CD4-positive, alpha-beta T cell treated with Interleukin-17A for 4 hours (primary cell): ENCODE results near the gene CHCHD5.

Source experiments
- DNase-seq: peaks from one replicate; pipeline ENCODE4 v3.0.0-alpha.2; 2020; ENCODE audit warnings: mixed read lengths

Gene CHCHD5

DNA sequence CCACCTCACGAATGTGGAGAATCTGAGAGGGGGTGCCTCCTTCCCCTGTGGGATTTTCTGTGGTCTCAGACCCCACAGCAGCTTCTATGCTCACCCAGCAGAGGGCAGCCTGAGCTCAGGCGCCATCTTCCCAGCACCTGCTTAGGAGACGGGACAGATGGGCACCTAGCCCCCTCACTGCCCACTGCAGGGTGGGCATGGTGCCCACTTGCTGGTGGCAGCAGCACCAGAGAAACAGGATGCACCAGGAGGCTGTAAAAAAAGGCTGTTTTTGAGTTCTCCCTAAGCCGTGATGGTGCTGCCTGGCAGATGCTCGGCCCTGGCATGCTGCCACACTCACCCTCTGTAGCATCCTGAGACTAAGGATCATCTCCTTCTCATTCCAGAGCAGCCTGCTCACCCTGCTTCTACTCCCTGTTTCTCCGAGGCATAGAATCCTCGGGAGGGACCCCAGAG lies 42.2 kb downstream of the CHCHD5 start:
- DNase-seq, result peak; percentile 76

DNA sequence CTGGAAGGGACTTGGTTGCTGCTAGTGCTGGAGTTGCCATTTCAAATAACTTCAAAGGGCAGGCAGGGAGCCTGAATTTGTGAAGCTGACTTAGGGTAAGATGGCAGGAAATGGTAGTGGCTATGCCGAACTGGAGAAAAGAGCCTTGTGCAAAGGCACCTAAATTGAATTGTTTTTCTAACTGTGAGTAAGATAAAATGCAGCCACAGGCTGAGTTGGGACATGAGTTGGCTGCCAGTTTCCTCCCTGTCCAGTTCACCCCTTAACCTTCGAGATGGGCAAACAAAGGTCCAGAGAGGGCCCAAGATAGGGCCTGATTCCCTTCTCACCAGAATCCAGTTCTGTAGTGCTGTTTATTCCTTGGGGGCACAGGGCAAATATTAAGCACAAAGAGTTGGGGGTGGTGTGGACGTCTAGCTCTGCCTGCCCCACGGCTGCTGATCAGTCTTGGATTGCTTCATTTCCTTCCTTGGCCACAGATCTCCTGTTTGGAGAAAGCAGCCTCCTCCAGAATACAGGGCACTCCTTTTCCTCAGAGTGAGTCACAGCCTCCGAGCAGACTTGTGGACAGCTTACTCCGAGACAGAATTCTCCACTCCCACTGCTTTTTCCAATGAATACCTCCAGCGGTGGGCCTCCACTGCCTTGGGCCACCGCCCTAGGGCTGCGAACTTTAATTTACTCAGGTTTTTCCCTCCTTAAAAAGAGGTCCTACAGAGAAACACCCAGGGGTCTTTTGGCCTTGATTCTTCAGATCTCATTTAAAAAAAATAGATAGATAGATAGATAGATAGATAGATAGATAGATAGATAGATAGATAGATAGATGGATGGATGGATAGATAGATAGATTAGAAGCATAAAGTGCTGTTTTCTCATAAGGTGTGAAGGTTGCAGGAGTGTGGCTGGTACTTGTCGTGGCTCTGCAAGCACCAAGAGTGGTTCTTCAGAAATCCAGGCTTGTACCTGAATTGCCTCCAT lies 42.9 kb downstream of the CHCHD5 start:
- no peak for DNase-seq

DNA sequence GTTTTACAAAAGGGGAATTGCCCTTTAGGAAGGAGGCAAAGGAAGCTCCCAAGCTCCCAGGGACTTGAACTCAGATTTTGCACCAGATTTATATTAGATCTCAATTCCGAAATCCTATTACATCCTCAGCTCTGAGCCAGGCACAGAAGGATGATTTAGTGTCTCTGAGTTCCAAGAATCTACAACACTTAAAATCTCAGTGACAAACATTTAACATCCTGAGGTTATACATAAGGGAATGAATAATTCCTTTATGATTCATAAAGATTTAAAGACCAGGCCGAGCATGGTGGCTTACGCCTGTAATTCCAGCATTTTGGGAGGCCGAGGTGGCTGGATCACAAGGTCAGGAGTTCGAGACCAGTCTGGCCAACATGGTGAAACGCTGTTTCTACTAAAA lies 44.8 kb downstream of the CHCHD5 start:
- DNase-seq, result no peak

- DNase-seq, result no peak
Measured at GRCh38 chr2:112629823-112630222, 45.4 kb downstream of the CHCHD5 start.

DNA sequence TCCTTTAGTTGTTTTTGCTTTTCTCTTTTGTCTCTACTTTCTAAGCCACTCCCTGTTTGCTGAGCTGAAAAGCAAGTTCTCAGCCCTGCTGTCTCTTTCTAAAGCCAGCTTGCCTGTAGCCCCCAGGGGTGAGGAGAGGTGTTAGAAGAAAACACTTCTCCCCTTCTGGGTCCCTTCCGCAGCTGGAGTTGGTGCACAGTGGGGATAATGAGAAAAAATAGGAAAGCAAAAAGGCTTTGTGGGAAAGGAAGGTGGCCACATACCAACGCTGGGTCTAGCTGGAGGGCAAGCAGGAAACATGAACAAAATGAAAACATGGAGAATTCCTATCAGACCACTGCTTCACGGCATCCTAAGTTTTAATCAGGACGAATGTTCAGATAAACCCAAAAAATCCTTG lies 45.9 kb downstream of the CHCHD5 start:
- no peak for DNase-seq

DNA sequence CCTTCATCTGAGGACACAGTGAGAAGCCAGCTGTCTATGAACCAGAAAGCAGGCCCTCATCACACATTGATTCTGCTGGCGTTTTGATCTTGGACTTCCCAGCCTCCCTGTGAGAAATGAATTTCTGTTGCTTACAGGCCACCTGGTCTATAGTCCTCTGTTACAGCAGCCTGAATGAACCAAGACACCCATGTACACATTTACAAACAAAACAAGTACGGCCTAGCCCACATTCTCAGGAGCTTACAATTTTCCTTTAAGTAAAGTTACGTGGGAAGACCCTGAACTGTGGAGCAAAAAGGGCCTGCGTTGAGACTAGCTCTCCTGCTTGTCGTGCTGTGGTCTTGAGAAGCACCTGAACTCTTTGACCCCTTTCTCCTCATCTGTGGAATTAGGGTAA lies 49.3 kb downstream of the CHCHD5 start:
- DNase-seq, result no peak

DNA sequence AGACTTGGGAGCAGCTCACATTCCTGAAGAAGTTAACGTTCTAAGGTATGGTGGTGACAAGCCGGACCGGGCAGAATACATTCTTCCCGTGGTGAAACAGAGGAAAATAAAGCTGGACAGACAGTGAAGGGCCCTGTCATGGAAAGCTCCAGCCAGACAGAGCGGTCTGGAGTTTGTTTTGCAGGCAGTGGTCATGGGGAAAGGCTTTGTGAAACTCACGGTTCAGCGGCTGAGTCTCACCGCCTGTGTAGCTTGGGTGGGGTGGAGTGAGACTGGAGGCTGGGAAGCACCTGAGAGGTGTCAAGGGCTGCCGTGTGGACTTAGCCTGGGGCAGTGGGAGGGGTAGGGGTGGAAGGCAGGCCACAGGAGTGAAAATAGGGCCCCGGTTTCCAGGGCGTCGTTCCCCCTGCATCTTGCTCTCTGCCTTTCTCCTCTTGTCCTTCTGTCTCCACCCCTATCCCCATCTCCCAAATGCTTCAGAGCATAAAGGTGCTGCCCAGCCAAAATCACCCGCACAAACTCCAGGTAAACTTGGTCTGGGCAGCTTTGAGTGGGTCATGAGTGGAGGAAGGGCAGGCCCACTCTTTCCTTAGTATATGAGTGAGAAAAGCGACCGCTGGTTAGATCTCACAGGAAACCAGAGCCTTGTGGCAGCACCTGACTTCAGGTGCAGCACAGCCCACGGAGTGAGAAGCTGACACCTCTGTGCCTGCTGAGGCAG lies 49.9 kb downstream of the CHCHD5 start:
- peak; percentile 63 for DNase-seq

GRCh38 chr2:112634874-112635157 lies 50.4 kb downstream of the CHCHD5 start:
- no peak for DNase-seq

DNA sequence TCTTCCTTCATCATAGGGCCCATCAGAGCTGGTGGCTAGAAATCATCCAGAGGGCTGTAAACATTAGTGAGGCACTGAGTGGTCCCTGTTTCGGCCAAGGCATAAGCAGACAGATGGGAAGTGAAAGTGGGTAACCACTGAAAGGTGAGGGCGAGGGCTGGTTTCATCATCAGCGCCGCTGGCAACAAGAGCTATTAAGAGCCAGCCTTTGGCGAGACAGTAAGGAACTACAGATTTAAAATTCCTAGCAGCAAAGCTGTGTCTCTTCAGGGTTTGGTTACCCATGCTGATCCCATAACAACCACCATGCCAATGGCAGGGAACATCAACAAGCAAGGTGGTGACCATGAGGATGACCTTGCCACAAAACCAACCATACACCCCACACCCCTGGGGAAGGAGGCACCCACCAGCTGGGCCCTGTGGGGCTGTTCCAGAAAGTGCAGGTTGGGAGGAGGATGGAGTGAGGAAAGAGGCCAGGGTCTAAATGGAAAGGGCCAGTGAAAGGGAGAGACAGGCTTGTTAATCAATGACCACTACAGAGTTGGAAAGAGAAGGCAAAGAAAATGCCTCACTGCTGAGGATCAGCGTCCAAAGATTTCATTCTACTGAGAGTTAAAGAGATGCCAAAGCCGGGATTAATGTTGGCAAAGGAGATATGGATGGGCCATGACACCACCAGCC lies 52.3 kb downstream of the CHCHD5 start:
- no peak for DNase-seq

DNA sequence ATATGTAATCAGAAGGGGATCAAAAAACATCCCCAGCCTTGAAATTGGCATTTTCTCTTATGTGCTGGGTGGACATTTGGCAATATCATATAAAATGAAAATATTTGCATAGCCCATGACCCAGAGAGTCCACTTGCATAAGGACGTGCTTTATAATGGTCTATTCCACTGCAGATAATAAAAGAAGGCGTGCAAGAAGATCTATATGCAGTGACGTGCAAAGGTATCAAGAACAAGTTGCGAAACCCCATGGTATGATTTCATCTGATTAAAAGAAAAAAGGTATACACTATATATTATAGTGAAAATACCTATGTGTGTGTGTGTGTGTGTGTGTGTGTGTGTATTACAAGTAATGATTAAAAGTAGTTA lies 52.9 kb downstream of the CHCHD5 start:
- DNase-seq, result no peak
